ENCODE data around the gene SMIM12.

GRCh38 chr1:34845131-34845901, 14.2 kb downstream of the SMIM12 start:
- no peak for TF ChIP-seq CTCF (IDR thresholded peaks at IDR 0.05)
- TF ChIP-seq ZFX (IDR thresholded peaks at IDR 0.05; ENCODE audit: borderline replicate concordance) = no peak

All from 22Rv1 (cell line).